Activated CD4-positive, alpha-beta memory T cell treated with anti-CD3 and anti-CD28 coated beads, Interleukin-2, amount 10 ng/mL, durations not matched to agents 7 days and 5 days (primary cell): ENCODE results near the gene ARHGAP40. TPM values are rescaled to one million over a fixed set of nuclear protein-coding genes. Genes with fewer than 3 reads are reported as not detected.

Source experiments
- CTCF ChIA-PET: fragments of 350-600 bp; sonication (Branson Sonifier 250); formaldehyde crosslinking; loops from one replicate; lab custom pipeline; 2021; ENCODE audit warnings: antibody characterized with exemption, inconsistent platforms; lab: Charles Lee
- POLR2A ChIA-PET: fragments of 350-600 bp; sonication (Branson Sonifier 250); formaldehyde crosslinking; loops from one replicate; lab custom pipeline; 2021; ENCODE audit warnings: antibody characterized with exemption; lab: Charles Lee
- DNase-seq: peaks from one replicate; pipeline ENCODE4 v3.0.0-alpha.2; 2020
- H3K27ac Mint-ChIP-seq: one replicate; pipeline ENCODE4 v1.8.0; 2021; ENCODE audit warnings: mild to moderate bottlenecking, mixed read lengths
- H3K27me3 Mint-ChIP-seq: one replicate; pipeline ENCODE4 v1.8.0; 2021; ENCODE audit warnings: mixed read lengths
- H3K36me3 Mint-ChIP-seq: one replicate; pipeline ENCODE4 v1.8.0; 2021; ENCODE audit warnings: low read depth, mixed read lengths
- H3K4me1 Mint-ChIP-seq: one replicate; pipeline ENCODE4 v1.8.0; 2021; ENCODE audit warnings: mixed read lengths
- H3K4me3 Mint-ChIP-seq: one replicate; pipeline ENCODE4 v1.8.0; 2021; ENCODE audit warnings: mild to moderate bottlenecking, mixed read lengths
- H3K9me3 Mint-ChIP-seq: one replicate; pipeline ENCODE4 v1.8.0; 2021; ENCODE audit warnings: mixed read lengths
- total RNA-seq, 2 experiments: library from RNA; stranded (reverse); gene quantifications; one replicate each; pipeline ENCODE4 v1.2.3, GENCODE V29; 2021

The ARHGAP40 gene
- total RNA-seq, 2 experiments from 2014 or later: not detected

DNA sequence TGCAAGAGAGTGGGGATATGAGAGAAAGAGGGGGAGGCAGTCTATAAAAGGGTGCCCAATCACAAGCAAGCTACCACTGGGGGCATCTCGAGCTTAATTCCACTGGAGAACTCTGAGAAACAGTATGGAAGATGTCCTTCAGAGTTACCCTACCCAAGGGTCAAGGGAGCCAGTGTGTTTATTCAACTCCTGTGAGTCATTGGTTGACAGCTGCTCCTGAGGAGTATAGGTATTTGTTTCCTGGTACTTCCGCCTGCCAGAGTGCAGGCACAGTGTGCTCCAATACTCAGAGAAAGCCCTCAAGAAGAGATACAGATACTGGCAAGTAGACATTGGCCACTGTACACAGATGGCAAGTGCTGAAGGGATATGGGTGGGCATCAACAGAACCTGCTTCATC lies 49.5 kb downstream of the ARHGAP40 start:
- H3K4me3 Mint-ChIP-seq: no peak overlapping the region
- CTCF ChIA-PET: interaction anchor here (0.9 to 3.0 kb wide), 3 partner anchors 7 to 100 kb away, joined by 3 to 15 read pairs (median 3); no protein-coding TSS in a partner anchor

DNA sequence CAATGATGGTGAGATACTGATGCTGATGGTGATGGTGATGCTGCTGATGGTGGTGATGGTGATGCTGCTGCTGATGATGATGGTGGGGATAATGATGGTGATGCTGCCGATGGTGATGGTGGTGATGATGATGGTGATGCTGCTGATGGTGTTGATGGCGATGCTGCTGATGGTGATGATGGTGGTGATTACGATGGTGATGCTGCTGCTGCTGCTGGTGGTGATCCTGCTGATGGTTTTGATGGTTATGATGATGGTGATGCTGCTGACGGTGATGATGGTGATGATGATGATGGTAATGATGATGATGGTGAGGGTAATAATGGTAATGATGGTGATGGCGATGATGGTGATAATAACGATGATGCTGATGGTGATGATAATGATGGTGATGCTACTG lies 50.0 kb downstream of the ARHGAP40 start:
- Mint-ChIP-seq H3K9me3 (peaks cover 4% of the 10 kb centered on the region), H3K27me3 (peaks cover 28% of the 10 kb centered on the region), H3K4me3 (no peak overlapping the region), H3K27ac (no peak overlapping the region), H3K36me3 (no peaks in the 10 kb centered on the region), H3K4me1 (peaks cover 4% of the 10 kb centered on the region)
- POLR2A ChIA-PET: no interaction called here
- CTCF ChIA-PET: interaction anchor here (0.9 to 3.0 kb wide), 2 partner anchors 15 to 100 kb away, joined by 3 to 15 read pairs; no protein-coding TSS in a partner anchor
- DNase-seq: no peak

More for the DNA sequence above, 49.5 kb downstream of the ARHGAP40 start:
- H3K4me1 Mint-ChIP-seq: peaks cover 7% of the 10 kb centered on the region
- POLR2A ChIA-PET: no interaction called here
- H3K27me3 Mint-ChIP-seq: peaks cover 31% of the 10 kb centered on the region
- peaks cover 4% of the 10 kb centered on the region for H3K9me3 Mint-ChIP-seq
- no peaks in the 10 kb centered on the region for H3K36me3 Mint-ChIP-seq
- H3K27ac Mint-ChIP-seq: no peak overlapping the region
- no peak for DNase-seq

DNA sequence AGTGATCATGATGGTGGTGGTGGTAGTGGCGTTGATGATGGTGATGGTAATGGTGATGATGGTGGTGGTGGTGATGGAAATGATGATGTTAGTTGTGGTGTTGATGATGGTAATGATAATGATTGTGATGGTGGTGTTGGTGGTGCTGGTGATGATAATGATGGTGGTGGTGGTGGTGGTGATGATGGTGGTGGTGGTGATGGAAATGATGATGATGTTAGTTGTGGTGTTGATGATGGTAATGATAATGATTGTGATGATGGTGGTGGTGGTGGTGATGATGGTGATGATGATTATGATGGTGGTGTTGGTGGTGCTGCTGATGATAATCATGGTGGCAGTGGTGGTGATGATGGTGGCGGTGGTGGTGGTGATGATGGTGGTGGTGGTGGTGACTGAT lies 51.4 kb downstream of the ARHGAP40 start:
- ChIA-PET POLR2A (no interaction called here), CTCF (no interaction called here)
- H3K36me3 Mint-ChIP-seq: no peaks in the 10 kb centered on the region
- H3K4me3 Mint-ChIP-seq: no peak overlapping the region
- DNase-seq: no peak
- H3K27me3 Mint-ChIP-seq: peaks cover 22% of the 10 kb centered on the region
- no peaks in the 10 kb centered on the region for H3K4me1 Mint-ChIP-seq
- peaks cover 4% of the 10 kb centered on the region for H3K9me3 Mint-ChIP-seq
- no peak overlapping the region for H3K27ac Mint-ChIP-seq

GRCh38 chr20:38657390-38657789 lies 55.8 kb downstream of the ARHGAP40 start:
- ChIA-PET CTCF (interaction anchor here (1.7 to 2.8 kb wide), 2 partner anchors 34 to 95 kb away, joined by 5 to 11 read pairs; no protein-coding TSS in a partner anchor), POLR2A (no interaction called here)
- Mint-ChIP-seq H3K27me3 (peaks cover 16% of the 10 kb centered on the region), H3K36me3 (no peaks in the 10 kb centered on the region), H3K9me3 (peaks cover 4% of the 10 kb centered on the region), H3K4me1 (no peaks in the 10 kb centered on the region), H3K27ac (no peak overlapping the region), H3K4me3 (no peak overlapping the region)
- no peak for DNase-seq

DNA sequence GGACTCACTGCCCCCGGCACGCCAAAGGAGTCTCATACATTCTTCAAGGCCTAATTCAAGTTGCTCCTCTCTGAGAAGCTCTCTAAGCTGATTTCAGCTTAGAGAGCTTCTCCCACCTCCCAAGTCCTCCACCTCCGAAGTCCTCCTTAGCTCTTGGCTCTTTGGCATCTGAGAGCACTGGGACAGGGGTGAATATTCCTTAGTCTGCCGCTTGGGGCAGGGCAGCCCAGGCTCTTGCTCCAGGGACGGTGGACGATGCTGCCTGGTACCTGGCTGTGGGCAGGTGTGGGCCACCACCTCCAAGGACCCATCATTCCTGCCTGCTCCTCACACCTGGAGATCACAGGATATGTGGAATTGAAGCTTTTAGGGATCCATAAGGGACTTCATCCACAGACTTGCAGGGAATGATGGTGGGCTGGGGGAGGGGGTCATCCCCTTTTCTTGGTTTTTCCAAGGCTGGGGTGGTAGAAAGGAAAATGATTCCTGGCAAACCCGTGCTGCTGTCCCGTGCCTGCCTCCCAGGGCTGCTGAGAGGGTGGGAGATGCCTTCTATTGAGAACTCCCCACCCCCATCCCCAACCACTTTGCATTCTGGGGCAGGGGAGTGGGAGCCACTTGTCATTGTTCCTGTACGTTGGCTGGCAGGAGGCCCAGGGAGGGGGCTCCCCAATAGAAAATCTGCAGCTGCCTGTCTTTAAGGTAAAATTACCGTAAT lies 57.4 kb downstream of the ARHGAP40 start:
- H3K4me1 Mint-ChIP-seq: no peaks in the 10 kb centered on the region
- H3K36me3 Mint-ChIP-seq: no peaks in the 10 kb centered on the region
- H3K9me3 Mint-ChIP-seq: no peaks in the 10 kb centered on the region
- ChIA-PET CTCF (interaction anchor here (0.6 to 2.8 kb wide), 9 partner anchors 8 to 287 kb away, joined by 3 to 11 read pairs (median 5); no protein-coding TSS in a partner anchor), POLR2A (no interaction called here)
- H3K27me3 Mint-ChIP-seq: peaks cover 18% of the 10 kb centered on the region
- no peak overlapping the region for H3K4me3 Mint-ChIP-seq
- peak; percentile 27 for DNase-seq
- no peak overlapping the region for H3K27ac Mint-ChIP-seq

DNA sequence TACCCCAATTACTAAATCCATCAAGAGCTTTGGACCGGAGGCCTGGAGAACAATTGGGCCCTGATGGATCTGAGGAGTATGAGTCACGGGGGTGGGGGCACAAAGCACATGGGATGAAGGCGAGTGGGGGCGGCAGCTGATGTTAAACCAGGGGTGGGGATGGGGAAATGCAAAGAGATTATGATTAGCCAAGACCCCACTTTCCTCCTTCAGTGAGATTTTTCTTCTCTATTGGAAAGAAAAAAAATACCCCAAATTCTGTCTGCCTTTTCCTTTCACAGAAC lies 57.9 kb downstream of the ARHGAP40 start:
- CTCF ChIA-PET: interaction anchor here (1.0 to 2.8 kb wide), 4 partner anchors 12 to 93 kb away, joined by 3 to 11 read pairs (median 6); no protein-coding TSS in a partner anchor
- no peaks in the 10 kb centered on the region for H3K9me3 Mint-ChIP-seq
- H3K27ac Mint-ChIP-seq: no peak overlapping the region
- no peak for DNase-seq
- H3K27me3 Mint-ChIP-seq: peaks cover 20% of the 10 kb centered on the region
- no peaks in the 10 kb centered on the region for H3K36me3 Mint-ChIP-seq
- no peaks in the 10 kb centered on the region for H3K4me1 Mint-ChIP-seq
- H3K4me3 Mint-ChIP-seq: no peak overlapping the region
- POLR2A ChIA-PET: no interaction called here

GRCh38 chr20:38660429-38660828 lies 58.8 kb downstream of the ARHGAP40 start:
- Mint-ChIP-seq H3K36me3 (no peaks in the 10 kb centered on the region), H3K27me3 (peaks cover 26% of the 10 kb centered on the region), H3K4me3 (no peak overlapping the region), H3K27ac (no peak overlapping the region), H3K9me3 (no peaks in the 10 kb centered on the region), H3K4me1 (no peaks in the 10 kb centered on the region)
- ChIA-PET POLR2A (no interaction called here), CTCF (interaction anchor here (1.0 kb wide), 1 partner anchor 13 kb away, joined by 3 read pairs; no protein-coding TSS in a partner anchor)
- no peak for DNase-seq

DNA sequence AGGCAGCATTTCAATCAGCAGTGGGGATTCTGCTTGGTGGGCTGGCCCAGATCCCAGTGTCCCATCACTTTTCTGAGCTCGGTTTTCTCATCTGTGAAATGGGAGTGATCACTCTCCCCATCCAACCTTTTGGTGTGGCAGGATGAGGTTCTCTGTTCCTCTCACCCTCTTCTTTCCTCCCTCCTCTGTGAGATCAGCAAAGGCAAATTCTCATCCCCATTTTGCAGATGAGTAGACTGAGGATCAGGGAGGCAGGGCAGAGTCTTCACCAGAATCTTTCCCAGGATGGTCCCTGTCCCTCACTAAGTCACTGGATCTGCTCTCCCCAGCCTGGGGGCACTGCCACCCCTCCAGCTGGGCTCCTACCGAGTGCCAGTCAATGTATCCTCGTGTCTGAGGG lies 62.1 kb downstream of the ARHGAP40 start:
- peaks cover 31% of the 10 kb centered on the region for H3K27me3 Mint-ChIP-seq
- no peaks in the 10 kb centered on the region for H3K4me1 Mint-ChIP-seq
- POLR2A ChIA-PET: no interaction called here
- no peak overlapping the region for H3K27ac Mint-ChIP-seq
- no peaks in the 10 kb centered on the region for H3K36me3 Mint-ChIP-seq
- H3K9me3 Mint-ChIP-seq: no peaks in the 10 kb centered on the region
- no peak overlapping the region for H3K4me3 Mint-ChIP-seq
- CTCF ChIA-PET: interaction anchor here (1.8 kb wide), 1 partner anchor 30 kb away, joined by 4 read pairs; no protein-coding TSS in a partner anchor
- DNase-seq: no peak

DNA sequence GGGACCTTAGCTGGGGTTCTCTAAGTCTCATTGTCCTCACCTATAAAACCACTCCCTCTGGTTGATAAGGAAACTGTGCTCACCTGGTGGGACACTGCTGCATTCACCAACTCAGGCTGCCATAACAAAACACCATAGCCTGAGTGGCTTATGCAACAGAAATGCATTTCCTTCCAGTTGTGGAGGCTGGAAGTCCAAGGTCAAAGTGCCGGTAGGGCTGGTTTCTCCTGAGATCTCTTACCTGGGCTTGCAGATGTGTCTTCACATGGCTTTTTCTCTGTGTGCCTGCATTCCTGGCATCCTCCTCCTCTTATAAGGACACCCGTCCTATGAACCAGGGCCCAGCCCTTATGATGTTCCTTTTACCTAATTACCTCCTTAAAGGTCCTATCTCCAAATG lies 62.7 kb downstream of the ARHGAP40 start:
- ChIA-PET POLR2A (no interaction called here), CTCF (no interaction called here)
- Mint-ChIP-seq H3K36me3 (no peaks in the 10 kb centered on the region), H3K4me3 (no peak overlapping the region), H3K27me3 (peaks cover 36% of the 10 kb centered on the region), H3K4me1 (no peaks in the 10 kb centered on the region), H3K27ac (no peak overlapping the region), H3K9me3 (no peaks in the 10 kb centered on the region)
- no peak for DNase-seq

GRCh38 chr20:38665094-38665493 lies 63.5 kb downstream of the ARHGAP40 start:
- CTCF ChIA-PET: no interaction called here
- POLR2A ChIA-PET: no interaction called here
- Mint-ChIP-seq H3K27ac (no peak overlapping the region), H3K27me3 (peaks cover 41% of the 10 kb centered on the region), H3K36me3 (no peaks in the 10 kb centered on the region), H3K4me1 (no peaks in the 10 kb centered on the region), H3K4me3 (no peak overlapping the region), H3K9me3 (no peaks in the 10 kb centered on the region)
- no peak for DNase-seq

GRCh38 chr20:38665506-38666285 lies 64.1 kb downstream of the ARHGAP40 start:
- DNase-seq: no peak
- H3K27ac Mint-ChIP-seq: no peak overlapping the region
- no peaks in the 10 kb centered on the region for H3K4me1 Mint-ChIP-seq
- H3K9me3 Mint-ChIP-seq: no peaks in the 10 kb centered on the region
- H3K4me3 Mint-ChIP-seq: no peak overlapping the region
- H3K27me3 Mint-ChIP-seq: peaks cover 44% of the 10 kb centered on the region
- ChIA-PET CTCF (no interaction called here), POLR2A (no interaction called here)
- no peaks in the 10 kb centered on the region for H3K36me3 Mint-ChIP-seq

DNA sequence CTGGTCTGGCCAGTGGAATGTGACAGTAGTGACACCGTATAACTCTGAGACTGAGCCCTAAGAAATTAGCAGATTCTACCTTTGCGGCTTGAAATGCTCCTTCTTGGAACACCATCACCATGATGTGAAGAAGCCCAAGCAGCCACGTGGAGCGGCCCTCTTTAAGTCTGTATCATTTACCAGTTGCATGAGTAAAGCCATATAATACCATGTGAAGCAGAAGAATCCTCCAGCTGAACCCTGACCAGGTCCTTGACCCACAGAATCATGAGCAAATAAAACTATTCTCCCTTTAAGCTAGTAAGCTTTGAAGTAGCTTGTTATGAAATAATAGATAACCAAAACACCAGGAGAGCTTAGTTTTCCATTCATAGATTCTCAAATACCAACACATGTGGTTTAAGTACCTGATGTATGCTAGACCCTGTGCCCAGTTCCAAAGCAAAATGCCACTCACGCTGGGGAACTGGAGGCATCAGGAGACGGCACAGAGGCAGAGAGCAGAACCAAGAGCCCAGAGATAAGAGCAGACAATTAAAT lies 65.9 kb downstream of the ARHGAP40 start:
- peaks cover 53% of the 10 kb centered on the region for H3K27me3 Mint-ChIP-seq
- CTCF ChIA-PET: no interaction called here
- no peaks in the 10 kb centered on the region for H3K4me1 Mint-ChIP-seq

DNA sequence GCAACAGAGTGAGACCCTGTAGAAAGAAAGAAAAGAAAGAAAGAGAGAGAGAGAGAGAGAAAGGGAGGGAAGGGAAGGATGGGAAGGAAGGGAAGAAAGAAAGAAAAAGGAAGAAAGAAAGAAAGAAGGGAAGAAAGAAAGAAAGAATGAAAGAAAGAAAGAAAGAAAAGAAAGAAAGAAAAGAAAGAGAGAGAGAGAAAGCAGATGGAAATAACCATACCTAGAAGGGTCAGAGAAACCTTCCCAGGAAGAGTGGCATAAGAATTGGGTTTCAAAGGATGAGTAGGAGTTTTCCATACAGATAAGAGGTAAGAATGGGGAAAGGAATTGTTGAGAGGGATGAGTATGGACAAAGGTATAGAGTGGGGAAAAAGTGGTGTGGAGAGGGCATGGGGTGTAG lies 68.1 kb downstream of the ARHGAP40 start:
- no peak overlapping the region for H3K27ac Mint-ChIP-seq
- H3K4me1 Mint-ChIP-seq: peaks cover 9% of the 10 kb centered on the region
- no peaks in the 10 kb centered on the region for H3K36me3 Mint-ChIP-seq
- no peaks in the 10 kb centered on the region for H3K9me3 Mint-ChIP-seq
- ChIA-PET POLR2A (no interaction called here), CTCF (no interaction called here)
- H3K4me3 Mint-ChIP-seq: no peak overlapping the region
- H3K27me3 Mint-ChIP-seq: peaks cover 57% of the 10 kb centered on the region
- no peak for DNase-seq

More for the DNA sequence above, 65.9 kb downstream of the ARHGAP40 start:
- H3K36me3 Mint-ChIP-seq: no peaks in the 10 kb centered on the region
- DNase-seq: no peak
- POLR2A ChIA-PET: no interaction called here
- H3K27ac Mint-ChIP-seq: no peak overlapping the region
- no peak overlapping the region for H3K4me3 Mint-ChIP-seq
- H3K9me3 Mint-ChIP-seq: no peaks in the 10 kb centered on the region
